Gastrocnemius medialis (tissue), 4 donors: Measurements from ENCODE around the gene NPEPL1.

Source experiments
- CTCF ChIP-seq, 5 experiments: fragments of 450-650 bp in 3 of 5; fragments of 200-600 bp in 2 of 5; sonication (generic) in 2 of 5; IDR thresholded peaks in 4 of 5; conservative IDR thresholded peaks in 1 of 5; 1 replicate in 4 of 5; 2 replicates in 1 of 5; pipeline ENCODE4 v1.5.1; 2016 to 2019; ENCODE audit warnings: antibody characterized with exemption in 5 of 5, mild to moderate bottlenecking in 3 of 5, moderate library complexity in 3 of 5
- POLR2A ChIP-seq, 2 donors: fragments of 450-650 bp; IDR thresholded peaks; one replicate each; pipeline ENCODE4 v1.6.1; 2017; ENCODE audit warnings: antibody characterized with exemption in 2 of 2, mild to moderate bottlenecking in 2 of 2, moderate library complexity in 2 of 2

DNA sequence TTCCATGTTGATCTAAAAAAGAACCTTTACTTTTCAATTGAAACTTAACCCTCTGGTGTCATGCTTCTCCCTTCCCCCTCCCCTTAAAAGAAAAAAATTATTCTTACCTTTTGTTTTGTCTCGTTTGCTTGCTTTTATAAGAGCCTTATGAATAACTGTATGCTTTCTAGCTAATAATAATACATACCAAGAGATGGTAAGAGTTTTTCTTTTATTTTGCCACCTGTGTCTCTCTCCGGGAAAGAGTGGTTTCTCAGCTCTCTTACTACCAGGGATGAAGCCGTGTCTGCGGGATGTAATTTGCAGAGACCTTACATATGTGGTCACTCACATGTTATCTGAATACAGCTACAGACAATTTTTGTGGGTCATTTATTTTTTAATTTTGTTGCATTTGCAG lies 33.8 kb upstream of the NPEPL1 start:
- no peak for TF ChIP-seq CTCF (IDR thresholded peaks at IDR 0.05 in 4 of 5, conservative IDR thresholded peaks at IDR 0.05 in 1 of 5)
- no peak for TF ChIP-seq POLR2A (IDR thresholded peaks at IDR 0.05)
